CD4-positive, alpha-beta memory T cell (primary cell): ENCODE data around the gene SEC16A. TPM values are rescaled to one million over a fixed set of nuclear protein-coding genes. Genes with fewer than 3 reads are reported as not detected.
A peak's percentile ranks its signal among the peaks of the same experiment; 100 is the strongest.

Experiments used
- CTCF ChIA-PET: fragments of 350-600 bp; sonication (Branson Sonifier 250); formaldehyde crosslinking; loops from one replicate; lab custom pipeline; 2021; ENCODE audit warnings: inconsistent platforms; ENCODE audit not compliant: partially characterized antibody; lab: Charles Lee
- POLR2A ChIA-PET: fragments of 350-600 bp; sonication (Branson Sonifier 250); formaldehyde crosslinking; loops from one replicate; lab custom pipeline; 2021; ENCODE audit not compliant: partially characterized antibody; lab: Charles Lee
- DNase-seq, 5 donors: peaks; one replicate each; pipeline versions ENCODE4 v3.0.0 to v3.0.0-alpha.2; 2020 to 2022; ENCODE audit warnings: mixed read lengths in 1 of 5
- H3K27ac ChIP-seq: one replicate; pipeline ENCODE4 v1.7.0; 2013; ENCODE audit warnings: low read depth, low read length
- H3K27me3 ChIP-seq: 2 replicates; pipeline ENCODE4 v1.7.0; 2013; ENCODE audit warnings: mild to moderate bottlenecking, low read length, moderate library complexity; ENCODE audit not compliant: insufficient read depth
- H3K36me3 ChIP-seq: 2 replicates; pipeline ENCODE4 v1.7.0; 2013; ENCODE audit warnings: mild to moderate bottlenecking, low read length, moderate library complexity; ENCODE audit not compliant: insufficient read depth
- H3K4me1 ChIP-seq: 2 replicates; pipeline ENCODE4 v1.7.0; 2013; ENCODE audit warnings: mild to moderate bottlenecking, low read length, moderate library complexity; ENCODE audit not compliant: insufficient read depth
- H3K4me3 ChIP-seq, 2 donors: one replicate each; pipeline ENCODE4 v1.7.0; 2013; ENCODE audit warnings: low read length in 2 of 2, mild to moderate bottlenecking in 1 of 2
- H3K9me3 ChIP-seq, 2 donors: one replicate each; pipeline ENCODE4 v1.7.0; 2013; ENCODE audit warnings: low read length in 2 of 2, control low read depth in 1 of 2; ENCODE audit not compliant: control insufficient read depth in 1 of 2
- H3K27ac Mint-ChIP-seq, 7 donors: one replicate each; pipeline ENCODE4 v1.8.0; 2020 to 2021; ENCODE audit warnings: mixed read lengths in 7 of 7, mild to moderate bottlenecking in 6 of 7, inconsistent platforms in 3 of 7, moderate library complexity in 3 of 7
- H3K27me3 Mint-ChIP-seq, 2 donors: one replicate each; pipeline ENCODE4 v1.8.0; 2020 to 2021; ENCODE audit warnings: mixed read lengths in 2 of 2
- H3K36me3 Mint-ChIP-seq, 2 donors: one replicate each; pipeline ENCODE4 v1.8.0; 2020 to 2021; ENCODE audit warnings: mixed read lengths in 2 of 2, inconsistent platforms in 1 of 2, mild to moderate bottlenecking in 1 of 2
- H3K4me1 Mint-ChIP-seq, 4 donors: one replicate each; pipeline ENCODE4 v1.8.0; 2020 to 2021; ENCODE audit warnings: mixed read lengths in 4 of 4, mild to moderate bottlenecking in 1 of 4
- H3K4me3 Mint-ChIP-seq, 8 donors: one replicate each; pipeline ENCODE4 v1.8.0; 2020 to 2021; ENCODE audit warnings: mixed read lengths in 8 of 8, mild to moderate bottlenecking in 7 of 8, moderate library complexity in 6 of 8, inconsistent platforms in 3 of 8
- H3K9me3 Mint-ChIP-seq, 8 donors: one replicate each; pipeline ENCODE4 v1.8.0; 2020 to 2021; ENCODE audit warnings: mixed read lengths in 8 of 8, mild to moderate bottlenecking in 5 of 8, inconsistent platforms in 3 of 8, moderate library complexity in 1 of 8
- intact Hi-C: fragments of 100-400 bp; cut with micrococcal nuclease; formaldehyde crosslinking; loops from one replicate; pipeline ENCODE4 v1.15.1; 2023
- polyA plus RNA-seq, 2 donors: library from polyadenylated mRNA; unstranded; fragments of 300-500 nt; fragmentation: Illumina TruSeq; gene quantifications; one replicate each; pipeline ENCODE4 v1.2.3, GENCODE V29; 2021
- total RNA-seq, 2 experiments: library from RNA; stranded (reverse); gene quantifications; one replicate each; pipeline ENCODE4 v1.2.3, GENCODE V29; 2021

The SEC16A gene
- total and polyA plus RNA-seq, 4 experiments from 2014 or later: 6.6 to 87.7 (median 61.1) TPM

GRCh38 chr9:136401173-136401922 lies 81.5 kb downstream of the SEC16A start:
- Mint-ChIP-seq H3K4me1 (peaks cover 32 to 58% (median 45%) of the 10 kb centered on the region in 4 donors), H3K9me3 (no peaks in the 10 kb centered on the region), H3K27ac (peak overlapping the region in 6 of 7 donors; percentile 48 to 85 (median 76)), H3K4me3 (peak overlapping the region in 5 of 8 donors; percentile 5 to 68 (median 28)), H3K36me3 (peaks cover 9 to 26% of the 10 kb centered on the region in 2 donors), H3K27me3 (no peaks in the 10 kb centered on the region)
- peaks cover 14% of the 10 kb centered on the region for H3K36me3 ChIP-seq
- DNase-seq: no peak
- H3K9me3 ChIP-seq: no peaks in the 10 kb centered on the region
- H3K27me3 ChIP-seq: no peaks in the 10 kb centered on the region
- H3K4me3 ChIP-seq: no peak overlapping the region
- intact Hi-C loops: loop anchor here (2.0 to 10.0 kb wide), 3 partner anchors 81 to 143 kb away; partner anchors contain the start of genes NOTCH1 and SEC16A
- H3K27ac ChIP-seq: no peak overlapping the region
- ChIA-PET CTCF (interaction anchor here (0.5 to 3.9 kb wide), 10 partner anchors 8 to 217 kb away, joined by 3 to 20 read pairs (median 4); partner anchors contain the start of genes DNLZ, ENTR1 and PMPCA), POLR2A (interaction anchor here (1.2 to 4.3 kb wide), 3 partner anchors 8 to 307 kb away, joined by 3 to 36 read pairs (median 27); partner anchors contain the start of genes DNLZ, ENTR1 and PMPCA)
- H3K4me1 ChIP-seq: peaks cover 62% of the 10 kb centered on the region

GRCh38 chr9:136400038-136400834 lies 82.6 kb downstream of the SEC16A start, which contains the start of gene SNAPC4:
Gene SNAPC4 (minus strand): TSS chr9:136400170. CDS start chr9:136398428, 1,742 bp downstream.
- H3K27me3 ChIP-seq: no peaks in the 10 kb centered on the region
- ChIA-PET CTCF (interaction anchor here (0.5 to 3.9 kb wide), 9 partner anchors 9 to 216 kb away, joined by 3 to 20 read pairs (median 4); partner anchors contain the start of genes DNLZ, ENTR1 and PMPCA), POLR2A (interaction anchor here (0.5 to 4.3 kb wide), 4 partner anchors 9 to 306 kb away, joined by 3 to 36 read pairs (median 15); partner anchors contain the start of genes DNLZ, ENTR1 and PMPCA)
- H3K27me3 Mint-ChIP-seq: no peaks in the 10 kb centered on the region
- peaks cover 51% of the 10 kb centered on the region for H3K4me1 ChIP-seq
- peaks cover 4 to 20% of the 10 kb centered on the region in 2 donors for H3K36me3 Mint-ChIP-seq
- intact Hi-C loops: loop anchor here (1.0 to 10.0 kb wide), 6 partner anchors 10 to 145 kb away; partner anchors contain the start of genes DNLZ, ENTR1, INPP5E and NOTCH1
- H3K36me3 ChIP-seq: peaks cover 21% of the 10 kb centered on the region
- peak within 1 kb of the TSS; percentile 83 to 90 (median 88) for H3K4me3 Mint-ChIP-seq
- H3K4me3 ChIP-seq: peak within 1 kb of the TSS; percentile 36 to 57
- no peaks in the 10 kb centered on the region for H3K9me3 ChIP-seq
- no peaks in the 10 kb centered on the region for H3K9me3 Mint-ChIP-seq
- peak within 1 kb of the TSS; percentile 55 for H3K27ac ChIP-seq
- DNase-seq: peak; percentile 80 to 87 (median 85)
- peak within 1 kb of the TSS; percentile 30 to 93 (median 79) for H3K27ac Mint-ChIP-seq
- peaks cover 28 to 50% (median 40%) of the 10 kb centered on the region in 4 donors for H3K4me1 Mint-ChIP-seq

GRCh38 chr9:136399176-136400037 lies 83.4 kb downstream of the SEC16A start:
- Mint-ChIP-seq H3K9me3 (no peaks in the 10 kb centered on the region), H3K4me3 (peak overlapping the region; percentile 83 to 90 (median 88)), H3K36me3 (peaks cover 5 to 25% of the 10 kb centered on the region in 2 donors), H3K27me3 (no peaks in the 10 kb centered on the region), H3K27ac (peak overlapping the region; percentile 30 to 93 (median 79)), H3K4me1 (peaks cover 21 to 42% (median 32%) of the 10 kb centered on the region in 4 donors)
- peak overlapping the region in 1 of 2 donors; percentile 57 for H3K4me3 ChIP-seq
- H3K27me3 ChIP-seq: no peaks in the 10 kb centered on the region
- CTCF ChIA-PET: interaction anchor here (0.9 to 3.0 kb wide), 3 partner anchors 9 to 12 kb away, joined by 3 to 20 read pairs (median 3); partner anchors contain the start of genes ENTR1 and PMPCA
- peak; percentile 19 to 68 (median 24) for DNase-seq
- intact Hi-C loops: loop anchor here (1.0 to 10.0 kb wide), 6 partner anchors 11 to 145 kb away; partner anchors contain the start of genes DNLZ, ENTR1, INPP5E and NOTCH1
- H3K36me3 ChIP-seq: peaks cover 29% of the 10 kb centered on the region
- POLR2A ChIA-PET: interaction anchor here (0.5 to 4.3 kb wide), 3 partner anchors 10 to 36 kb away, joined by 3 to 36 read pairs (median 27); partner anchors contain the start of genes DNLZ, ENTR1 and PMPCA
- peaks cover 43% of the 10 kb centered on the region for H3K4me1 ChIP-seq
- peak overlapping the region; percentile 55 for H3K27ac ChIP-seq
- no peaks in the 10 kb centered on the region for H3K9me3 ChIP-seq

- peaks cover 32% of the 10 kb centered on the region for H3K4me1 ChIP-seq
- H3K36me3 ChIP-seq: peaks cover 35% of the 10 kb centered on the region
- ChIA-PET POLR2A (interaction anchor here (2.2 to 4.3 kb wide), 3 partner anchors 11 to 35 kb away, joined by 9 to 36 read pairs (median 27); partner anchors contain the start of genes DNLZ, ENTR1 and PMPCA), CTCF (interaction anchor here (0.6 to 0.9 kb wide), 2 partner anchors 11 to 13 kb away, joined by 3 read pairs; no protein-coding TSS in a partner anchor)
- no peaks in the 10 kb centered on the region for H3K27me3 Mint-ChIP-seq
- no peak overlapping the region for H3K27ac ChIP-seq
- H3K4me3 Mint-ChIP-seq: peak overlapping the region; percentile 23 to 90 (median 88)
- H3K4me1 Mint-ChIP-seq: peaks cover 11 to 31% (median 21%) of the 10 kb centered on the region in 4 donors
- peak in 1 of 5 donors; percentile 13 for DNase-seq
- peaks cover 11 to 18% of the 10 kb centered on the region in 2 donors for H3K36me3 Mint-ChIP-seq
- intact Hi-C loops: no loop called here
- no peaks in the 10 kb centered on the region for H3K9me3 ChIP-seq
- peak overlapping the region in 3 of 7 donors; percentile 23 to 57 (median 42) for H3K27ac Mint-ChIP-seq
- no peak overlapping the region for H3K4me3 ChIP-seq
- H3K27me3 ChIP-seq: no peaks in the 10 kb centered on the region
- H3K9me3 Mint-ChIP-seq: no peaks in the 10 kb centered on the region
Observed at GRCh38 chr9:136398286-136398685, 84.6 kb downstream of the SEC16A start.

GRCh38 chr9:136397643-136398042 lies 85.2 kb downstream of the SEC16A start:
- Histone ChIP-seq H3K27ac (no peak overlapping the region), H3K27me3 (no peaks in the 10 kb centered on the region), H3K4me1 (peaks cover 25% of the 10 kb centered on the region), H3K36me3 (peaks cover 35% of the 10 kb centered on the region), H3K4me3 (no peak overlapping the region), H3K9me3 (no peaks in the 10 kb centered on the region)
- H3K27ac Mint-ChIP-seq: no peak overlapping the region
- H3K36me3 Mint-ChIP-seq: peaks cover 11 to 18% of the 10 kb centered on the region in 2 donors
- DNase-seq: peak in 1 of 5 donors; percentile 12
- CTCF ChIA-PET: interaction anchor here (0.6 kb wide), 1 partner anchor 12 kb away, joined by 3 read pairs; no protein-coding TSS in a partner anchor
- peak overlapping the region in 1 of 8 donors; percentile 83 for H3K4me3 Mint-ChIP-seq
- intact Hi-C loops: no loop called here
- no peaks in the 10 kb centered on the region for H3K27me3 Mint-ChIP-seq
- H3K4me1 Mint-ChIP-seq: peaks cover 10 to 29% (median 19%) of the 10 kb centered on the region in 4 donors
- POLR2A ChIA-PET: interaction anchor here (2.2 kb wide), 1 partner anchor 34 kb away, joined by 9 read pairs; the partner anchor contains the start of gene DNLZ
- no peaks in the 10 kb centered on the region for H3K9me3 Mint-ChIP-seq
